Cardiac fibroblast (primary cell): Measurements from ENCODE around the gene PIGA.

Experiments used
- DNase-seq, 2 donors: peaks; one replicate each; pipeline versions ENCODE4 v3.0.0 to v3.0.0-alpha.2; 2010; ENCODE audit warnings: low read depth in 2 of 2
- H3K4me3 ChIP-seq, 2 donors: replicated peaks in 1 of 2; 1 replicate in 1 of 2; 2 replicates in 1 of 2; pipeline ENCODE4 v1.5.1; 2011; ENCODE audit warnings: low read depth in 2 of 2, low read length in 2 of 2, mild to moderate bottlenecking in 2 of 2, moderate library complexity in 1 of 2
- CTCF ChIP-seq: IDR thresholded peaks from one replicate; pipeline ENCODE4 v1.5.1; 2011; ENCODE audit warnings: low read depth, mild to moderate bottlenecking, low read length, inconsistent platforms

Gene PIGA

GRCh38 chrX:15322072-15322471, 13.3 kb downstream of the PIGA start:
- no peak for DNase-seq
- TF ChIP-seq CTCF = no peak
- no peak overlapping the region for H3K4me3 ChIP-seq

- no peak for TF ChIP-seq CTCF
- no peak overlapping the region for H3K4me3 ChIP-seq
- DNase-seq = no peak
These were observed 13.9 kb downstream of the PIGA start for GRCh38 chrX:15321447-15321846.

- no peak overlapping the region for H3K4me3 ChIP-seq
- TF ChIP-seq CTCF = no peak
- no peak for DNase-seq
These were observed 15.0 kb downstream of the PIGA start for GRCh38 chrX:15320297-15320696.

GRCh38 chrX:15319075-15319474, 16.2 kb downstream of the PIGA start:
- H3K4me3 ChIP-seq = no peak overlapping the region

GRCh38 chrX:15315509-15315908, 19.8 kb downstream of the PIGA start, which contains the start of gene ASB11:
TSS of gene ASB11 (minus strand) at chrX:15315640. CDS start at chrX:15315605, 35 bp downstream.
- H3K4me3 ChIP-seq = no peak within 1 kb of the TSS
- DNase-seq = no peak
- no peak for TF ChIP-seq CTCF

More at GRCh38 chrX:15319075-15319474, 16.2 kb downstream of the PIGA start:
- no peak for TF ChIP-seq CTCF
- DNase-seq = no peak

- no peak for TF ChIP-seq CTCF
- DNase-seq = no peak
- H3K4me3 ChIP-seq = no peak overlapping the region
These were observed 20.9 kb downstream of the PIGA start for GRCh38 chrX:15314472-15314871.

- DNase-seq = no peak
- no peak overlapping the region for H3K4me3 ChIP-seq
- TF ChIP-seq CTCF = no peak
These were observed 24.2 kb downstream of the PIGA start for GRCh38 chrX:15311119-15311518.
